ENCODE results near the gene FARP1. TPM values are rescaled to one million over a fixed set of nuclear protein-coding genes. Genes with fewer than 3 reads are reported as not detected.

Gene FARP1
- total RNA-seq, 1 experiment from 2014 or later = 96.6 TPM

- TF ChIP-seq ATF3 (CRISPR knock-in tag; conservative IDR thresholded peaks at IDR 0.05) = no peak
- TF ChIP-seq SOX15 (CRISPR knock-in tag; IDR thresholded peaks at IDR 0.05) = no peak
- no peak for TF ChIP-seq USF2 (CRISPR knock-in tag; IDR thresholded peaks at IDR 0.05)
- TF ChIP-seq SMAD4 (CRISPR knock-in tag; IDR thresholded peaks at IDR 0.05) = no peak
- no peak for TF ChIP-seq ELF4 (CRISPR knock-in tag; IDR thresholded peaks at IDR 0.05; ENCODE audit: low read depth)
- TF ChIP-seq ZNF425 (CRISPR knock-in tag; conservative IDR thresholded peaks at IDR 0.05) = no peak
Observed at GRCh38 chr13:98273067-98273823, 130.4 kb downstream of the FARP1 start (continued).

- no peaks in the 10 kb centered on the region for H3K27me3 Mint-ChIP-seq (ENCODE audit: low read depth)
- peak overlapping the region; percentile 10; the same call in 1 of the 2 replicates for H3K4me3 Mint-ChIP-seq
- peaks cover 47% of the 10 kb centered on the region for H3K4me1 Mint-ChIP-seq
- TF ChIP-seq PREB (CRISPR knock-in tag; IDR thresholded peaks at IDR 0.05; ENCODE audit: borderline replicate concordance) (no peak), TP53 (CRISPR knock-in tag; IDR thresholded peaks at IDR 0.05) (no peak), SMAD4 (CRISPR knock-in tag; IDR thresholded peaks at IDR 0.05) (no peak), ZSCAN18 (CRISPR knock-in tag; IDR thresholded peaks at IDR 0.05) (no peak), JAZF1 (CRISPR knock-in tag; IDR thresholded peaks at IDR 0.05) (no peak)
- no peaks in the 10 kb centered on the region for H3K9me3 Mint-ChIP-seq
- H3K36me3 Mint-ChIP-seq = no peaks in the 10 kb centered on the region
- DNase-seq (ENCODE audit: low spot score) = peak; percentile 44
- ATAC-seq = peak; percentile 89
- ChIA-PET POLR2A (no interaction called here), CTCF (interaction anchor here (1.0 to 1.1 kb wide), 2 partner anchors 76 to 157 kb away, joined by 3 read pairs; no protein-coding TSS in a partner anchor)
- H3K27ac Mint-ChIP-seq = peak overlapping the region; percentile 96
Observed at GRCh38 chr13:98273824-98274742, 131.2 kb downstream of the FARP1 start.

GRCh38 chr13:98274921-98275487, 132.1 kb downstream of the FARP1 start:
- no peaks in the 10 kb centered on the region for H3K36me3 Mint-ChIP-seq
- no peaks in the 10 kb centered on the region for H3K9me3 Mint-ChIP-seq
- peaks cover 50% of the 10 kb centered on the region for H3K4me1 Mint-ChIP-seq
- CTCF ChIA-PET = interaction anchor here (1.0 kb wide), 1 partner anchor 75 kb away, joined by 3 read pairs; no protein-coding TSS in a partner anchor
- no peak for DNase-seq (ENCODE audit: low spot score)
- H3K27me3 Mint-ChIP-seq (ENCODE audit: low read depth) = no peaks in the 10 kb centered on the region
- peak overlapping the region; percentile 93 for H3K27ac Mint-ChIP-seq
- POLR2A ChIA-PET = no interaction called here
- ATAC-seq = no peak
- H3K4me3 Mint-ChIP-seq = no peak overlapping the region
- TF ChIP-seq IRF1 (CRISPR knock-in tag; IDR thresholded peaks at IDR 0.05) = no peak
- no peak for TF ChIP-seq SOX15 (CRISPR knock-in tag; IDR thresholded peaks at IDR 0.05)
- no peak for TF ChIP-seq ZNF121 (CRISPR knock-in tag; IDR thresholded peaks at IDR 0.05)
- TF ChIP-seq ZNF425 (CRISPR knock-in tag; conservative IDR thresholded peaks at IDR 0.05) = no peak
- no peak for TF ChIP-seq ZNF423 (CRISPR knock-in tag; IDR thresholded peaks at IDR 0.05)
- no peak for TF ChIP-seq FOXP1 (CRISPR knock-in tag; IDR thresholded peaks at IDR 0.05; ENCODE audit: borderline replicate concordance)
- no peak for TF ChIP-seq USF2 (CRISPR knock-in tag; IDR thresholded peaks at IDR 0.05)
- no peak for TF ChIP-seq ZNF281 (CRISPR knock-in tag; IDR thresholded peaks at IDR 0.05)

Measured in WTC11 (cell line).